ENCODE measurements around the gene DDX20.

The DDX20 gene

DNA sequence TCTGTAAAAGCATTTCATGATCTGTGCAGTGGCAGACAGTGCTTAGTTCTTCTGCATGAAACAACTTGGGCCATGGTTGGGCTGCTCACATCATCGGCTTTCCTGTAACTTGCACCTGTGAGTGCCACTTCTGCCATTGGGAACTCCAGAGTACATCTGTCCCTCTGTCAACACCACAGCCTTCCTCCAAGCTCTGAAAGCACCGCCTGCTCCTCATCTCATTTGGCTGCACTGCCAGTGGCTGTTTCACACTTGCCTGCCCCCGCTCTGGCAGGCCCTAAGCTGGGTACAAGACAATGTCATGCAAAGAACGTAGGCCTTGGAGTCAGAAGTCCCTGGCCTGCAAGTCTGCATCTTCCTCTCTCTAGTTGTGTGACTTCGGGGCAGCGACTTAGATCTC, 46.4 kb downstream of the DDX20 start:
- ChIA-PET CTCF (no interaction called here), POLR2A (no interaction called here)
- no peak overlapping the region for H3K4me3 ChIP-seq (ENCODE audit: low read depth, low read length)
- DNase-seq (ENCODE audit: low read depth, low spot score): no peak
- TF ChIP-seq, protein P1, sequence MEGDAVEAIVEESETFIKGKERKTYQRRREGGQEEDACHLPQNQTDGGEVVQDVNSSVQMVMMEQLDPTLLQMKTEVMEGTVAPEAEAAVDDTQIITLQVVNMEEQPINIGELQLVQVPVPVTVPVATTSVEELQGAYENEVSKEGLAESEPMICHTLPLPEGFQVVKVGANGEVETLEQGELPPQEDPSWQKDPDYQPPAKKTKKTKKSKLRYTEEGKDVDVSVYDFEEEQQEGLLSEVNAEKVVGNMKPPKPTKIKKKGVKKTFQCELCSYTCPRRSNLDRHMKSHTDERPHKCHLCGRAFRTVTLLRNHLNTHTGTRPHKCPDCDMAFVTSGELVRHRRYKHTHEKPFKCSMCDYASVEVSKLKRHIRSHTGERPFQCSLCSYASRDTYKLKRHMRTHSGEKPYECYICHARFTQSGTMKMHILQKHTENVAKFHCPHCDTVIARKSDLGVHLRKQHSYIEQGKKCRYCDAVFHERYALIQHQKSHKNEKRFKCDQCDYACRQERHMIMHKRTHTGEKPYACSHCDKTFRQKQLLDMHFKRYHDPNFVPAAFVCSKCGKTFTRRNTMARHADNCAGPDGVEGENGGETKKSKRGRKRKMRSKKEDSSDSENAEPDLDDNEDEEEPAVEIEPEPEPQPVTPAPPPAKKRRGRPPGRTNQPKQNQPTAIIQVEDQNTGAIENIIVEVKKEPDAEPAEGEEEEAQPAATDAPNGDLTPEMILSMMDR (IDR thresholded peaks at IDR 0.05; ENCODE audit: insufficient read depth, low read length, missing control alignments): no peak

DNA sequence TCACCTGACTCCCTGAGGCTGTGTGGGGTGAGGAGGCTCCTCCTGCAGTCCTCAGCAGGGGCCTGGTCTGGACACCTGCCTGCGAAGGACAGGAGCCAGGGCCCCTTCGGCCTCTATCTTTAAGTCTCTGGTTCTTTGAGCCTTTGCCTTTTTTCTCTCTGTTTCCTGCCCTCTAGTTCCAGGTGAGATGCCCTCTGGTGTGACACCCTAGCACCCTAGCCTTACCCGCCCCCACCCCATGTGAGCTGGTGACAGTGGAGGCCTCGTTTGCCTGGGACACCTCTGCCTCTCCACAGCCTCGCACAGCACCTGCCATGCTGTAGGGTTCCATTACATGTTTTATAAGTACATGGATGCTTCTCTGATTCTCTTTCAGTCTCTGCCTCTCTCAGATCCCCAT, 47.3 kb downstream of the DDX20 start:
- H3K4me3 ChIP-seq (ENCODE audit: low read depth, low read length): no peak overlapping the region
- CTCF ChIA-PET: no interaction called here
- TF ChIP-seq, protein P1 (IDR thresholded peaks at IDR 0.05; ENCODE audit: insufficient read depth, low read length, missing control alignments): no peak
- POLR2A ChIA-PET: no interaction called here
- DNase-seq (ENCODE audit: low read depth, low spot score): no peak

DNA sequence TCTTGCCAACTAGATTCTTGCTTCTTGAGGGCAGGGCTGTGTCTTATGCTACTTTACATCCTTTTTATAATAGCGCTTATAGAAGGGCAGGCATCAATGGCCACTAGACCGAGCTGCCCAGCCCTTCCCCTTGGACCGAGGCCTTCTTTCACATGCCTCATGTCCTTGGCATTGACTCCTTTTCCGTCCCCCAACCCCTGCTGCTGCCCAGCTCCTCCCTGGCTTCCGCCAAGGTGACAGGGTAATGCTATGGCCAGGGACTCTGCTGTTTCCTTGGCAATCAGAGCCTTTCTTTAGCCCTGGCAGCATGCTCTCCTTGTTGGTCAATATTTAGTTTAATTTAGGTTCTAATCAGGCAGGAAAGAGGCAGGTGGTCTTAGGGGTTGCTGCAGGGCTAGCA, 48.2 kb downstream of the DDX20 start:
- POLR2A ChIA-PET: no interaction called here
- H3K4me3 ChIP-seq (ENCODE audit: low read depth, low read length): no peak overlapping the region
- CTCF ChIA-PET: no interaction called here
- TF ChIP-seq, protein P1 (IDR thresholded peaks at IDR 0.05; ENCODE audit: insufficient read depth, low read length, missing control alignments): no peak
- no peak for DNase-seq (ENCODE audit: low read depth, low spot score)

DNA sequence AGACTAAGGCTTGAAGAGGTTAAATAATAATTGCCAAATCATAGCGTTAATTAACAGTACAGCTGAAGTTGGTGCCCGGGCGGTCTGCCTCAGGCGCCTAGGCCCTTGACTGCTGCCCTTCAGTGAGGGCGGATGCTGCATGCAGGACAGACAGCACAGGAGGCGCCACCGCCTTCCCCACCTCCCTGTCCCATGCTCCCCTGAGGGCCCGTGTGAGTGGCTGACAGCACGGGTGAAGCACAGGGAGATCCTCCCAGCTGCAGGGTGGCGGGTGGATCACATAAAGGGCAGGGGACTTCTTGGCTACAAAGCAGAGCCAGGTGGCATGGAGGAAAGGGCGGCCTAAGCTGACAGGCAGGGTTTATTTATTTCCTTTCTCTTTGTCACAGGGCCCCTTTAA, 49.1 kb downstream of the DDX20 start:
- POLR2A ChIA-PET: no interaction called here
- no peak for DNase-seq (ENCODE audit: low read depth, low spot score)
- no peak overlapping the region for H3K4me3 ChIP-seq (ENCODE audit: low read depth, low read length)
- CTCF ChIA-PET: no interaction called here
- TF ChIP-seq, protein P1 (IDR thresholded peaks at IDR 0.05; ENCODE audit: insufficient read depth, low read length, missing control alignments): no peak

DNA sequence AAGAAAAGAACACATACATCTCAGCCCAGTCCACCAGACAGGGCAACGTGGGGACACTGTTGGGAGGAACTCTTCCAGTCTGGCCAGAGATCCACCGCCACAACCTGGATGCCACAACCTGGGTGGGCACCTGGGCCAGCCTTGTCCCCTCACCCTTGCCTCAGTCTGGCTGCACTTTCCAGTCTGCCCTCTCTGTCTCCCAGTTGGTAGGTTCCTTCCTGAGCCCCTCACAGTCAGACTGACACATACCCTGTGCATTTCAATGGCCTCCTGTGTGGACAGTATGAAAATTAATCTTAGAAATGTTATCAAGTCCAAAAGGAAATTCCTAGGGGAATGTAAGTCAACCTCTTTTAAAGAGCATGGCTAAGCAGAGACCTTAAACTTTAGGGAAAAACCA, 49.5 kb downstream of the DDX20 start:
- ChIA-PET POLR2A (no interaction called here), CTCF (interaction anchor here (1.6 kb wide), 1 partner anchor 11 kb away, joined by 3 read pairs; no protein-coding TSS in a partner anchor)
- no peak overlapping the region for H3K4me3 ChIP-seq (ENCODE audit: low read depth, low read length)
- TF ChIP-seq, protein P1 (IDR thresholded peaks at IDR 0.05; ENCODE audit: insufficient read depth, low read length, missing control alignments): no peak
- no peak for DNase-seq (ENCODE audit: low read depth, low spot score)

DNA sequence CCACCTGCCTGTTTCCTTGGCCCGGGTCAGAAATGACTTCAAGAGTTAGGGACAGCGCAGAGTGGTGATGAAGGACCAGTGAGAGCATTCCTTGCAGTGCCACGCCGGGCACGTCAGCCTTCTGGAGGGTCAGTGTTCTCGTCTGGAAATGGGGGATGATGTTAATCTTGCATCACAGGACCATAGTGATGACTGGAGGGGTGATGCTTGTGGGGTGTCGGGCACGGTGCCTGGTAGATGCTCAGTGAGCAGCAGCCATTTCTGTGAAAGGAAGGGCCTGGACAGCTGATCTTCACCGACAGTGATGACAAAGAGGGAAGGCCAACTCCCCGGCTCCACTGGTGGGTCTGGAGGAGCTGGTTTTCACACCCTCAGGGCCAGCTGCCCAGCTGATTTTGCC, 56.2 kb downstream of the DDX20 start:
- DNase-seq (ENCODE audit: low read depth, low spot score): no peak
- ChIA-PET POLR2A (no interaction called here), CTCF (no interaction called here)
- TF ChIP-seq, protein P1 (IDR thresholded peaks at IDR 0.05; ENCODE audit: insufficient read depth, low read length, missing control alignments): no peak
- H3K4me3 ChIP-seq (ENCODE audit: low read depth, low read length): no peak overlapping the region

All from AG04449 (cell line).